Testis (tissue), 5 donors: ENCODE results near the gene UBE4A. TPM values are rescaled to one million over a fixed set of nuclear protein-coding genes. Genes with fewer than 3 reads are reported as not detected.
A peak's percentile ranks its signal among the peaks of the same experiment; 100 is the strongest.

Experiments used
- DNase-seq: peaks from one replicate; pipeline ENCODE4 v3.0.0-alpha.2; 2019
- H3K27ac ChIP-seq, 2 donors: fragments of 200-600 bp; sonication (generic); one replicate each; pipeline ENCODE4 v1.5.1; 2019
- H3K27me3 ChIP-seq: fragments of 200-600 bp; sonication (generic); one replicate; pipeline ENCODE4 v1.5.1; 2019
- H3K36me3 ChIP-seq: fragments of 200-600 bp; sonication (generic); one replicate; pipeline ENCODE4 v1.5.1; 2017; ENCODE audit warnings: low read depth; ENCODE audit errors: missing control alignments
- H3K4me1 ChIP-seq: fragments of 200-600 bp; sonication (generic); one replicate; pipeline ENCODE4 v1.5.1; 2019
- H3K4me3 ChIP-seq, 2 donors: fragments of 200-600 bp; sonication (generic); one replicate each; pipeline ENCODE4 v1.5.1; 2017 to 2019
- H3K9me3 ChIP-seq: fragments of 200-600 bp; sonication (generic); one replicate; pipeline ENCODE4 v1.5.1; 2017
- POLR2A ChIP-seq: fragments of 450-650 bp; IDR thresholded peaks from one replicate; pipeline ENCODE4 v1.6.1; 2017; ENCODE audit warnings: antibody characterized with exemption, mild to moderate bottlenecking, moderate library complexity
- WGBS, 2 donors: methylation state at CpG; one replicate each; pipeline ENCODE4 v1.1.5; 2018; 5-methylcytosine and 5-hydroxymethylcytosine counted together
- intact Hi-C: fragments of 100-400 bp; cut with DNase I; formaldehyde crosslinking; loops from one replicate; pipeline ENCODE4 v1.15.1; 2023; ENCODE audit warnings: low total_unique reads
- long read RNA-seq, 2 donors: transcript quantifications; one replicate each; lab custom pipeline, GENCODE V29; 2026
- polyA plus RNA-seq: library from polyadenylated mRNA; stranded (reverse); fragments of 350-450 nt; fragmentation: Illumina TruSeq; extraction: RNeasy Lipid Tissue Mini Kit (QIAGEN cat#74804); gene quantifications from one replicate; pipeline ENCODE4 v1.2.3, GENCODE V29; 2014; ENCODE audit warnings: low read depth, low replicate concordance; ENCODE audit not compliant: insufficient read depth
- total RNA-seq, 2 donors: library from RNA; depleted of rRNA; stranded (reverse); fragments of >200 nt; gene quantifications; one replicate each; pipeline ENCODE4 v1.2.3, GENCODE V29; 2016
- TF ChIP-seq, protein P1 (sequence below), 3 experiments: fragments of 450-650 bp in 2 of 3; fragments of 200-600 bp in 1 of 3; sonication (generic) in 1 of 3; IDR thresholded peaks; one replicate each; pipeline ENCODE4 v1.5.1; 2016 to 2019; ENCODE audit warnings: antibody characterized with exemption in 3 of 3, mild to moderate bottlenecking in 2 of 3, moderate library complexity in 1 of 3

UBE4A gene, protein sequence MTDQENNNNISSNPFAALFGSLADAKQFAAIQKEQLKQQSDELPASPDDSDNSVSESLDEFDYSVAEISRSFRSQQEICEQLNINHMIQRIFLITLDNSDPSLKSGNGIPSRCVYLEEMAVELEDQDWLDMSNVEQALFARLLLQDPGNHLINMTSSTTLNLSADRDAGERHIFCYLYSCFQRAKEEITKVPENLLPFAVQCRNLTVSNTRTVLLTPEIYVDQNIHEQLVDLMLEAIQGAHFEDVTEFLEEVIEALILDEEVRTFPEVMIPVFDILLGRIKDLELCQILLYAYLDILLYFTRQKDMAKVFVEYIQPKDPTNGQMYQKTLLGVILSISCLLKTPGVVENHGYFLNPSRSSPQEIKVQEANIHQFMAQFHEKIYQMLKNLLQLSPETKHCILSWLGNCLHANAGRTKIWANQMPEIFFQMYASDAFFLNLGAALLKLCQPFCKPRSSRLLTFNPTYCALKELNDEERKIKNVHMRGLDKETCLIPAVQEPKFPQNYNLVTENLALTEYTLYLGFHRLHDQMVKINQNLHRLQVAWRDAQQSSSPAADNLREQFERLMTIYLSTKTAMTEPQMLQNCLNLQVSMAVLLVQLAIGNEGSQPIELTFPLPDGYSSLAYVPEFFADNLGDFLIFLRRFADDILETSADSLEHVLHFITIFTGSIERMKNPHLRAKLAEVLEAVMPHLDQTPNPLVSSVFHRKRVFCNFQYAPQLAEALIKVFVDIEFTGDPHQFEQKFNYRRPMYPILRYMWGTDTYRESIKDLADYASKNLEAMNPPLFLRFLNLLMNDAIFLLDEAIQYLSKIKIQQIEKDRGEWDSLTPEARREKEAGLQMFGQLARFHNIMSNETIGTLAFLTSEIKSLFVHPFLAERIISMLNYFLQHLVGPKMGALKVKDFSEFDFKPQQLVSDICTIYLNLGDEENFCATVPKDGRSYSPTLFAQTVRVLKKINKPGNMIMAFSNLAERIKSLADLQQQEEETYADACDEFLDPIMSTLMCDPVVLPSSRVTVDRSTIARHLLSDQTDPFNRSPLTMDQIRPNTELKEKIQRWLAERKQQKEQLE
- 10 to 100 TPM; 54.8 to 58.4 TPM for total RNA-seq
- 36.6 TPM for polyA plus RNA-seq
- long read RNA-seq, donor 1, full-length matches to known transcripts, result 5 of 20 reads
- long read RNA-seq, donor 1, partial matches to known transcripts, result 15 of 20 reads
- long read RNA-seq, donor 1, other reads (novel, unspliced or antisense), result 0 of 20 reads
- long read RNA-seq, donor 2, result 0 reads

DNA sequence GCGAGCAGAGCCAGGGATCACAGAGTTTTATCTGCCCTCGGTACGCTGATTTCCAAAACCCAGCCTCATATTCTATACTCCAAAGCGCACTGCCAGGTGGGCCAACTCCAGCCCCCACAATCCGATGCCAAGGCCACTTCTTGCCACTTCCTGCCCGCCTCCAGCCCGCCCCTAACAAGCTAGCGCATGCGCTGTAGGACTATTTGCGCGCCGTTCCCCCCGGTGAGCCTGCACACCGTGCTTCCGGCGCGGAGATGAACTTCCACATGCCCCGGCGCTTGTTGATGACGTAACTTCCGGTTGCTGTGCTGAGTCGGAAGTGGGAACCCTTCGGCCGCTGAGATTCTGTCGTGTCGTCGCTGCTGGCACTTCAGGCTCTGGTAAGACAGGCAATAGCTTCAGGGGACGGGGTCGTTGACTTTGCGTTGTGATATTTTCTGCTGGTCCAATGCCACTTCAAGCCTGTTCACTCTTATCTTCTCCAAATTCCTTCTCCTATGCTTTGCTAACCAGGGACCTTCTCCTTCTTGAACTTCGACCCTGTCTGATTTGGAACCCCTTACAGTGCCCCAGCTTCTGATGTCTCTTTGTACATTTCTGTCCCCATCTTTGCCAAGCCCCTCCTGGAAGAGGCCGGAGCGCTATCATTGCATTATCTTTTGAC is at the start of gene UBE4A:
Gene UBE4A, plus strand, starts transcription at position 306 of the 664 bp plus-strand sequence. CDS start 5,481 bp downstream, outside the sequence.
- DNase-seq, result peak; percentile 98
- H3K27ac ChIP-seq, result peak within 1 kb of the TSS in 1 of 2 donors; percentile 19
- no peaks in the 10 kb centered on the region for H3K27me3 ChIP-seq
- H3K36me3 ChIP-seq, result no peaks in the 10 kb centered on the region
- TF ChIP-seq POLR2A, result peak; percentile 8
- TF ChIP-seq, protein P1, sequence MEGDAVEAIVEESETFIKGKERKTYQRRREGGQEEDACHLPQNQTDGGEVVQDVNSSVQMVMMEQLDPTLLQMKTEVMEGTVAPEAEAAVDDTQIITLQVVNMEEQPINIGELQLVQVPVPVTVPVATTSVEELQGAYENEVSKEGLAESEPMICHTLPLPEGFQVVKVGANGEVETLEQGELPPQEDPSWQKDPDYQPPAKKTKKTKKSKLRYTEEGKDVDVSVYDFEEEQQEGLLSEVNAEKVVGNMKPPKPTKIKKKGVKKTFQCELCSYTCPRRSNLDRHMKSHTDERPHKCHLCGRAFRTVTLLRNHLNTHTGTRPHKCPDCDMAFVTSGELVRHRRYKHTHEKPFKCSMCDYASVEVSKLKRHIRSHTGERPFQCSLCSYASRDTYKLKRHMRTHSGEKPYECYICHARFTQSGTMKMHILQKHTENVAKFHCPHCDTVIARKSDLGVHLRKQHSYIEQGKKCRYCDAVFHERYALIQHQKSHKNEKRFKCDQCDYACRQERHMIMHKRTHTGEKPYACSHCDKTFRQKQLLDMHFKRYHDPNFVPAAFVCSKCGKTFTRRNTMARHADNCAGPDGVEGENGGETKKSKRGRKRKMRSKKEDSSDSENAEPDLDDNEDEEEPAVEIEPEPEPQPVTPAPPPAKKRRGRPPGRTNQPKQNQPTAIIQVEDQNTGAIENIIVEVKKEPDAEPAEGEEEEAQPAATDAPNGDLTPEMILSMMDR (IDR thresholded peaks at IDR 0.05), result no peak
- 0 to 1% methylated on average over 28 to 33 of the region's 33 CpGs for WGBS, 2 donors
- H3K4me3 ChIP-seq, result peak within 1 kb of the TSS; percentile 82 to 86
- intact Hi-C loops, result no loop called here
- peaks cover 8% of the 10 kb centered on the region for H3K4me1 ChIP-seq
- H3K9me3 ChIP-seq, result no peaks in the 10 kb centered on the region

GRCh38 chr11:118310271-118310670 is 49.1 kb upstream of the UBE4A start:
- Histone ChIP-seq H3K36me3 (no peaks in the 10 kb centered on the region), H3K27ac (no peak overlapping the region), H3K9me3 (no peaks in the 10 kb centered on the region), H3K4me1 (no peaks in the 10 kb centered on the region), H3K27me3 (no peaks in the 10 kb centered on the region), H3K4me3 (no peak overlapping the region)
- DNase-seq, result no peak
- TF ChIP-seq, protein P1 (IDR thresholded peaks at IDR 0.05), result no peak
- TF ChIP-seq POLR2A, result no peak
- WGBS, 2 donors, result 90 to 98% methylated on average over 3 of the region's 3 CpGs
- intact Hi-C loops, result no loop called here

GRCh38 chr11:118310781-118311485 is 48.5 kb upstream of the UBE4A start:
- WGBS, 2 donors, result 70 to 71% methylated on average over 3 of the region's 3 CpGs
- no peaks in the 10 kb centered on the region for H3K9me3 ChIP-seq
- intact Hi-C loops, result no loop called here
- no peak overlapping the region for H3K27ac ChIP-seq
- H3K4me3 ChIP-seq, result no peak overlapping the region
- H3K4me1 ChIP-seq, result no peaks in the 10 kb centered on the region
- TF ChIP-seq POLR2A, result no peak
- TF ChIP-seq, protein P1 (IDR thresholded peaks at IDR 0.05), result no peak
- H3K36me3 ChIP-seq, result no peaks in the 10 kb centered on the region
- DNase-seq, result no peak
- H3K27me3 ChIP-seq, result no peaks in the 10 kb centered on the region

DNA sequence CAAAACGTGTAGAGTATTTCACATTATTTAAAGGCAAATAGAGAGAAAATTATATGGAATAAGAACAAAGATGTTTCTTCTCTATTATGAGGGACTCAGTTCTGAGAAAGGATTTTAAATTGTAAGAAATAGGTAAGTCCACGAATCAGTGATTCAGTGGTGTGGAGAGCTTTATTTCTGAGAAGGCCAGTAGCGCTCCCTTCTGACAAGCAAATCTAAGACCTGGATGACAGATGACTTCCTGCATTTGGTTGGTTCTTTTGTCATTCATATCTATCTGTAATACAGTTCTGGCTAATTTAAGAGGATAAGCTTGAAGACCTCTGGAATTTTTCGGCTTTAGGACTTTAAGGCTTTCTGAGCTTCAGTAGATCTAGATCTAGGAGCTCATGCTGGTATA is 47.9 kb upstream of the UBE4A start:
- Histone ChIP-seq H3K27ac (no peak overlapping the region), H3K4me1 (peaks cover 2% of the 10 kb centered on the region), H3K4me3 (no peak overlapping the region), H3K9me3 (no peaks in the 10 kb centered on the region), H3K27me3 (no peaks in the 10 kb centered on the region), H3K36me3 (no peaks in the 10 kb centered on the region)
- 79 to 81% methylated on average over 4 of the region's 4 CpGs for WGBS, 2 donors
- no peak for DNase-seq
- TF ChIP-seq POLR2A, result no peak
- TF ChIP-seq, protein P1 (IDR thresholded peaks at IDR 0.05), result no peak
- intact Hi-C loops, result no loop called here
